ENCODE results near the gene SEC23A. TPM values are rescaled to one million over a fixed set of nuclear protein-coding genes. Genes with fewer than 3 reads are reported as not detected.

SEC23A gene
- total and polyA plus RNA-seq, 2 donors (not counting 3 experiments of a cell fraction or from before 2014, with no cell fraction given), result 78.3 to 155 TPM

GRCh38 chr14:38992067-38992844 is 110.8 kb downstream of the SEC23A start:
- ChIA-PET CTCF (interaction anchor here (1.0 to 2.3 kb wide), 8 partner anchors 10 to 1089 kb away, joined by 3 to 12 read pairs (median 6); no protein-coding TSS in a partner anchor), POLR2A (interaction anchor here (1.0 kb wide), 1 partner anchor 737 kb away, joined by 4 read pairs; the partner anchor contains the start of gene CLEC14A)
- Histone ChIP-seq H3K27ac (ENCODE audit: insufficient read depth, low read depth, low read length) (peak overlapping the region; percentile 81), H3K4me1 (ENCODE audit: control insufficient read depth, extremely low read depth, insufficient read depth, low read length) (peaks cover 45% of the 10 kb centered on the region), H3K9me3 (replicated peaks; ENCODE audit: control insufficient read depth, insufficient read depth, low read length) (no peaks in the 10 kb centered on the region), H3K4me3 (replicated peaks in 1 of 3; ENCODE audit: insufficient read depth in 1 of 3, low read depth in 1 of 3, low read length in 3 of 3) (no peak overlapping the region), H4K20me1 (replicated peaks; ENCODE audit: control insufficient read depth, extremely low read depth, insufficient read depth, low read length) (no peaks in the 10 kb centered on the region), H3K9me1 (replicated peaks; ENCODE audit: control insufficient read depth, extremely low read depth, insufficient read depth, low read length) (no peaks in the 10 kb centered on the region), H3K9ac (replicated peaks; ENCODE audit: extremely low read depth, insufficient read depth, low read length) (peak overlapping the region; percentile 31), H3K4me2 (ENCODE audit: insufficient read depth, low read length) (peak overlapping the region; percentile 60), H3K79me2 (ENCODE audit: control insufficient read depth, insufficient read depth, low read length) (no peaks in the 10 kb centered on the region), H3K27me3 (ENCODE audit: control insufficient read depth in 2 of 2, insufficient read depth in 2 of 2, low read length in 2 of 2) (no peaks in the 10 kb centered on the region), H3K36me3 (ENCODE audit: control insufficient read depth in 2 of 2, extremely low read depth in 1 of 2, insufficient read depth in 2 of 2, low read length in 2 of 2) (no peaks in the 10 kb centered on the region), H2AFZ (ENCODE audit: low read depth, low read length) (peak overlapping the region; percentile 39)
- DNase-seq (ENCODE audit: low read depth, low spot score) (peak; percentile 95), FAIRE-seq (peak; percentile 96)
- TF ChIP-seq JUN (IDR thresholded peaks at IDR 0.05; ENCODE audit: borderline replicate concordance, insufficient read depth, insufficient read length, low read depth), result peak; percentile 80
- peak; percentile 53 for TF ChIP-seq POLR2A (IDR thresholded peaks at IDR 0.05; ENCODE audit: low read depth, low read length)
- peak; percentile 70 for TF ChIP-seq FOS (IDR thresholded peaks at IDR 0.05; ENCODE audit: borderline replicate concordance, insufficient read depth, low read length)
- peak; percentile 99 for TF ChIP-seq GATA2 (IDR thresholded peaks at IDR 0.05; ENCODE audit: insufficient read depth, insufficient read length, low read depth, low read length)
- TF ChIP-seq MYC (IDR thresholded peaks at IDR 0.05; ENCODE audit: low read depth, low read length), result no peak
- no peak for TF ChIP-seq EZH2 (IDR thresholded peaks at IDR 0.05; ENCODE audit: borderline replicate concordance, low read depth, low read length, severe bottlenecking)
- peak; percentile 79 for TF ChIP-seq POLR2AphosphoS5 (IDR thresholded peaks at IDR 0.05; ENCODE audit: insufficient read depth, low read depth, low read length)
- intact Hi-C loops (cut with micrococcal nuclease), result loop anchor here (1.0 to 10.0 kb wide), 8 partner anchors 23 to 736 kb away; partner anchors contain the start of gene CLEC14A
- dilution Hi-C loops (cut with MboI; ENCODE audit: extremely low pct_ligation_motif_present, low sequenced_read_pairs), result no loop called here
- BruUV-seq (replicated peaks), result no TSS peak
